MM.1S (cell line): ENCODE results near the gene CD207.

Experiments
- DNase-seq: peaks from one replicate; pipeline ENCODE4 v3.0.0-alpha.2; 2015
- H2AFZ ChIP-seq: fragments of 300-600 bp; sonication (generic); 2 replicates; pipeline ENCODE4 v1.6.0; 2016; ENCODE audit warnings: antibody characterized with exemption, low read length
- H3F3A ChIP-seq: fragments of 300-600 bp; sonication (generic); 2 replicates; pipeline ENCODE4 v1.6.1; 2016; ENCODE audit warnings: mild to moderate bottlenecking, antibody characterized with exemption, low read length, moderate library complexity, mixed read lengths; ENCODE audit not compliant: insufficient read depth
- H3K27ac ChIP-seq: fragments of 300-600 bp; sonication (generic); 2 replicates; pipeline ENCODE4 v1.5.1; 2016; ENCODE audit warnings: mild to moderate bottlenecking, low read length
- H3K27me3 ChIP-seq: fragments of 300-600 bp; sonication (generic); replicated peaks from 2 replicates; pipeline ENCODE4 v1.6.0; 2016; ENCODE audit warnings: low read length; ENCODE audit not compliant: insufficient read depth
- H3K36me3 ChIP-seq: fragments of 300-600 bp; sonication (generic); replicated peaks from 2 replicates; pipeline ENCODE4 v1.6.1; 2016; ENCODE audit warnings: mild to moderate bottlenecking, low read length, mixed read lengths; ENCODE audit not compliant: insufficient read depth
- H3K4me1 ChIP-seq: fragments of 300-600 bp; sonication (generic); 2 replicates; pipeline ENCODE4 v1.6.1; 2016; ENCODE audit warnings: low read length, mixed read lengths
- H3K4me2 ChIP-seq: fragments of 300-600 bp; sonication (generic); 2 replicates; pipeline ENCODE4 v1.6.0; 2016; ENCODE audit warnings: low read depth, low read length
- H3K4me3 ChIP-seq: fragments of 300-600 bp; sonication (generic); 2 replicates; pipeline ENCODE4 v1.5.1; 2016; ENCODE audit warnings: low read length, mixed read lengths
- H3K79me2 ChIP-seq: fragments of 300-600 bp; sonication (generic); 2 replicates; pipeline ENCODE4 v1.6.1; 2016; ENCODE audit warnings: mixed run types, low read length, mixed read lengths
- H3K9ac ChIP-seq: fragments of 300-600 bp; sonication (generic); 2 replicates; pipeline ENCODE4 v1.6.1; 2016; ENCODE audit warnings: low read length, mixed read lengths
- H3K9me2 ChIP-seq: fragments of 300-600 bp; sonication (generic); replicated peaks from 2 replicates; pipeline ENCODE4 v1.6.1; 2016; ENCODE audit warnings: mild to moderate bottlenecking, low read length, mixed read lengths; ENCODE audit not compliant: insufficient read depth
- H3K9me3 ChIP-seq: fragments of 300-600 bp; sonication (generic); replicated peaks from 2 replicates; pipeline ENCODE4 v1.6.1; 2016; ENCODE audit warnings: mild to moderate bottlenecking, low read length, mixed read lengths; ENCODE audit not compliant: insufficient read depth
- H4K20me1 ChIP-seq: fragments of 300-600 bp; sonication (generic); 2 replicates; pipeline ENCODE4 v1.6.1; 2016; ENCODE audit warnings: mild to moderate bottlenecking, low read length, moderate library complexity, mixed read lengths; ENCODE audit not compliant: insufficient read depth
- CTCF ChIP-seq: fragments of 300-600 bp; sonication (generic); IDR thresholded peaks from 2 replicates; pipeline ENCODE4 v1.5.1; 2016; ENCODE audit warnings: antibody characterized with exemption, low read length, mixed read lengths
- EZH2 ChIP-seq: fragments of 300-600 bp; sonication (generic); optimal IDR thresholded peaks from 2 replicates; pipeline ENCODE3; 2017; ENCODE audit warnings: low read depth, mild to moderate bottlenecking, antibody characterized with exemption, low read length, mixed read lengths
- EZH2phosphoT487 ChIP-seq: fragments of 300-600 bp; sonication (generic); IDR thresholded peaks from 2 replicates; pipeline ENCODE4 v1.6.1; 2018; ENCODE audit warnings: antibody characterized with exemption, low read length

CD207 gene

GRCh38 chr2:70842401-70842800 is 6.8 kb upstream of the CD207 start:
- H3K27ac ChIP-seq: no peak overlapping the region
- H3K9ac ChIP-seq: no peak overlapping the region
- H3K27me3 ChIP-seq: no peaks in the 10 kb centered on the region
- no peaks in the 10 kb centered on the region for H4K20me1 ChIP-seq
- H3K36me3 ChIP-seq: no peaks in the 10 kb centered on the region
- H3K4me2 ChIP-seq: no peak overlapping the region
- H3K4me3 ChIP-seq: no peak overlapping the region
- no peaks in the 10 kb centered on the region for H3K4me1 ChIP-seq
- TF ChIP-seq EZH2: no peak
- no peak for TF ChIP-seq CTCF
- no peak overlapping the region for H2AFZ ChIP-seq
- H3K79me2 ChIP-seq: no peaks in the 10 kb centered on the region
- no peaks in the 10 kb centered on the region for H3K9me3 ChIP-seq
- H3F3A ChIP-seq: no peaks in the 10 kb centered on the region
- DNase-seq: no peak
- H3K9me2 ChIP-seq: no peaks in the 10 kb centered on the region

GRCh38 chr2:70837980-70838925 is 2.6 kb upstream of the CD207 start:
- no peaks in the 10 kb centered on the region for H3K9me3 ChIP-seq
- no peak overlapping the region for H3K4me2 ChIP-seq
- H3K4me1 ChIP-seq: no peaks in the 10 kb centered on the region
- no peaks in the 10 kb centered on the region for H3K27me3 ChIP-seq
- H3K36me3 ChIP-seq: no peaks in the 10 kb centered on the region
- DNase-seq: no peak
- H3K9ac ChIP-seq: no peak overlapping the region
- no peak for TF ChIP-seq EZH2
- TF ChIP-seq EZH2phosphoT487: no peak
- TF ChIP-seq CTCF: no peak
- no peak overlapping the region for H3K4me3 ChIP-seq
- no peaks in the 10 kb centered on the region for H3K79me2 ChIP-seq
- no peaks in the 10 kb centered on the region for H3K9me2 ChIP-seq
- no peaks in the 10 kb centered on the region for H3F3A ChIP-seq
- no peaks in the 10 kb centered on the region for H4K20me1 ChIP-seq
- no peak overlapping the region for H3K27ac ChIP-seq
- H2AFZ ChIP-seq: no peak overlapping the region

- no peaks in the 10 kb centered on the region for H3K9me2 ChIP-seq
- no peak overlapping the region for H3K4me3 ChIP-seq
- no peak overlapping the region for H3K4me2 ChIP-seq
- no peak for DNase-seq
- H3K27ac ChIP-seq: no peak overlapping the region
- H3K36me3 ChIP-seq: no peaks in the 10 kb centered on the region
- no peak overlapping the region for H3K9ac ChIP-seq
- TF ChIP-seq CTCF (no peak), EZH2 (no peak), EZH2phosphoT487 (no peak)
- no peak overlapping the region for H2AFZ ChIP-seq
- no peaks in the 10 kb centered on the region for H4K20me1 ChIP-seq
- H3K27me3 ChIP-seq: no peaks in the 10 kb centered on the region
- no peaks in the 10 kb centered on the region for H3K9me3 ChIP-seq
- H3K79me2 ChIP-seq: no peaks in the 10 kb centered on the region
- H3F3A ChIP-seq: no peaks in the 10 kb centered on the region
- no peaks in the 10 kb centered on the region for H3K4me1 ChIP-seq
Measured at GRCh38 chr2:70834881-70835280, 735 bp downstream of the CD207 start.
